ENCODE data around the gene SDHAF3.

- TF ChIP-seq CTCF (IDR thresholded peaks at IDR 0.05; ENCODE audit: insufficient read depth, low read length) = no peak
- TF ChIP-seq POLR2AphosphoS5 (IDR thresholded peaks at IDR 0.05; ENCODE audit: low read depth) = no peak
These were observed 98.1 kb downstream of the SDHAF3 start for GRCh38 chr7:97215556-97215955.

Measured in HL-60 (cell line).